ENCODE results near the gene ABO. TPM values are rescaled to one million over a fixed set of nuclear protein-coding genes. Genes with fewer than 3 reads are reported as not detected.
A peak's percentile ranks its signal among the peaks of the same experiment; 100 is the strongest.
"Not testable (repeated sequence)": the region's sequence is repeated elsewhere in the genome, so short reads cannot be mapped to it uniquely, and the experiment has no call there.

Gene ABO
- total and polyA plus RNA-seq, 8 donors = 2.6 to 7.9 (median 5.0) TPM

- TF ChIP-seq CTCF (IDR thresholded peaks at IDR 0.05) = no peak
- intact Hi-C loops (cut with DNase I) = no loop called here
- H3K4me3 ChIP-seq = no peak overlapping the region
- H3K27me3 ChIP-seq = peaks cover 0 to 4% of the 10 kb centered on the region in 2 donors
- no peak overlapping the region for H3K27ac ChIP-seq
- DNase-seq (no peak), ATAC-seq (no peak)
- peaks cover 4 to 12% of the 10 kb centered on the region in 2 donors for H3K4me1 ChIP-seq
- no peaks in the 10 kb centered on the region for H3K36me3 ChIP-seq
- H3K9me3 ChIP-seq = no peaks in the 10 kb centered on the region
Measured at GRCh38 chr9:133233681-133234432, 41.1 kb downstream of the ABO start.

GRCh38 chr9:133231934-133232568 is 43.0 kb downstream of the ABO start:
- H3K36me3 ChIP-seq; H3K27me3 ChIP-seq; H3K4me1 ChIP-seq; intact Hi-C loops (cut with DNase I); H3K9me3 ChIP-seq; H3K27ac ChIP-seq; H3K4me3 ChIP-seq; DNase-seq; ATAC-seq: not testable (repeated sequence)

- H3K9me3 ChIP-seq; intact Hi-C loops (cut with DNase I); ATAC-seq; H3K4me3 ChIP-seq; DNase-seq; H3K27ac ChIP-seq; H3K4me1 ChIP-seq; H3K36me3 ChIP-seq: not testable (repeated sequence)
- H3K27me3 ChIP-seq = peaks cover 0 to 19% of the 10 kb centered on the region in 2 donors
Measured at GRCh38 chr9:133230514-133230913, 44.5 kb downstream of the ABO start.

- H3K36me3 ChIP-seq = no peaks in the 10 kb centered on the region
- DNase-seq (no peak), ATAC-seq (no peak)
- peaks cover 0 to 23% of the 10 kb centered on the region in 2 donors for H3K27me3 ChIP-seq
- no peak for TF ChIP-seq CTCF (IDR thresholded peaks at IDR 0.05)
- no peak overlapping the region for H3K4me3 ChIP-seq
- intact Hi-C loops (cut with DNase I) = no loop called here
- H3K27ac ChIP-seq = no peak overlapping the region
- H3K9me3 ChIP-seq = no peaks in the 10 kb centered on the region
- no peaks in the 10 kb centered on the region for H3K4me1 ChIP-seq
Measured at GRCh38 chr9:133230093-133230492, 44.9 kb downstream of the ABO start.

- H3K4me1 ChIP-seq; ATAC-seq; H3K27ac ChIP-seq; H3K36me3 ChIP-seq; H3K9me3 ChIP-seq; intact Hi-C loops (cut with DNase I); H3K4me3 ChIP-seq: not testable (repeated sequence)
- DNase-seq = peak in 1 of 4 donors; percentile 20
- peaks cover 0 to 28% of the 10 kb centered on the region in 2 donors for H3K27me3 ChIP-seq
Measured at GRCh38 chr9:133228474-133229193, 46.4 kb downstream of the ABO start.

GRCh38 chr9:133227996-133228395 is 47.0 kb downstream of the ABO start:
- peaks cover 0 to 28% of the 10 kb centered on the region in 2 donors for H3K27me3 ChIP-seq
- H3K4me3 ChIP-seq; ATAC-seq; H3K36me3 ChIP-seq; intact Hi-C loops (cut with DNase I); H3K9me3 ChIP-seq; H3K4me1 ChIP-seq; H3K27ac ChIP-seq: not testable (repeated sequence)
- DNase-seq = peak in 1 of 4 donors; percentile 14

- no peak for TF ChIP-seq CTCF (IDR thresholded peaks at IDR 0.05)
- ATAC-seq = no peak
- peak in 1 of 4 donors; percentile 11 for DNase-seq
- H3K9me3 ChIP-seq = no peaks in the 10 kb centered on the region
- intact Hi-C loops (cut with DNase I) = no loop called here
- no peak overlapping the region for H3K27ac ChIP-seq
- no peaks in the 10 kb centered on the region for H3K36me3 ChIP-seq
- no peak overlapping the region for H3K4me3 ChIP-seq
- H3K27me3 ChIP-seq = peaks cover 0 to 28% of the 10 kb centered on the region in 2 donors
- H3K4me1 ChIP-seq = no peaks in the 10 kb centered on the region
Measured at GRCh38 chr9:133227242-133227860, 47.6 kb downstream of the ABO start.
